Keratinocyte (primary cell): ENCODE data around the gene MAP3K5. TPM values are rescaled to one million over a fixed set of nuclear protein-coding genes. Genes with fewer than 3 reads are reported as not detected.

ENCODE experiments used
- DNase-seq: peaks from one replicate; pipeline ENCODE4 v3.0.0-alpha.2; 2011; ENCODE audit warnings: low read depth, missing footprints, low spot score
- FAIRE-seq: peaks from 2 replicates; lab custom pipeline; 2011; peaks lifted over from hg19 to GRCh38; lab: Jason Lieb, UNC
- H2AFZ ChIP-seq: 2 replicates; pipeline ENCODE4 v1.6.0; 2012; ENCODE audit warnings: low read length, control low read depth, inconsistent platforms; ENCODE audit not compliant: control insufficient read depth
- H3K27ac ChIP-seq: 2 replicates; pipeline ENCODE4 v1.5.1; 2011; ENCODE audit warnings: low read length; ENCODE audit not compliant: control insufficient read depth, insufficient read depth
- H3K27me3 ChIP-seq: 3 replicates; pipeline ENCODE4 v1.6.0; 2011; ENCODE audit warnings: low read length; ENCODE audit not compliant: control insufficient read depth, insufficient read depth; ENCODE audit errors: extremely low read depth
- H3K36me3 ChIP-seq, 2 experiments: 2 replicates in 1 of 2; 3 replicates in 1 of 2; pipeline ENCODE4 v1.5.1; 2011; ENCODE audit warnings: low read length in 2 of 2, mild to moderate bottlenecking in 1 of 2; ENCODE audit not compliant: control insufficient read depth in 2 of 2, insufficient read depth in 2 of 2; ENCODE audit errors: extremely low read depth in 1 of 2
- H3K4me1 ChIP-seq: 3 replicates; pipeline ENCODE4 v1.5.1; 2011; ENCODE audit warnings: low read length; ENCODE audit not compliant: control insufficient read depth, insufficient read depth; ENCODE audit errors: extremely low read depth
- H3K4me2 ChIP-seq: 3 replicates; pipeline ENCODE4 v1.6.0; 2011; ENCODE audit warnings: low read depth, low read length; ENCODE audit not compliant: control insufficient read depth, insufficient read depth; ENCODE audit errors: extremely low read depth
- H3K4me3 ChIP-seq, 3 experiments: fragments of 200-600 bp in 1 of 3; sonication (generic) in 1 of 3; 2 replicates in 2 of 3; 3 replicates in 1 of 3; pipeline ENCODE4 v1.5.1; 2011 to 2016; ENCODE audit warnings: low read length in 3 of 3, mild to moderate bottlenecking in 3 of 3, control low read depth in 2 of 3, inconsistent platforms in 1 of 3, low read depth in 1 of 3, mixed read lengths in 1 of 3, mixed run types in 1 of 3, moderate library complexity in 1 of 3; ENCODE audit not compliant: control insufficient read depth in 2 of 3, insufficient read depth in 2 of 3; ENCODE audit errors: extremely low read depth in 1 of 3
- H3K79me2 ChIP-seq: 2 replicates; pipeline ENCODE4 v1.6.0; 2012; ENCODE audit warnings: low read length; ENCODE audit not compliant: control insufficient read depth, insufficient read depth
- H3K9ac ChIP-seq: 3 replicates; pipeline ENCODE4 v1.6.0; 2011; ENCODE audit warnings: low read length; ENCODE audit not compliant: control insufficient read depth, insufficient read depth; ENCODE audit errors: extremely low read depth
- H3K9me1 ChIP-seq: 3 replicates; pipeline ENCODE4 v1.6.0; 2011; ENCODE audit warnings: low read length; ENCODE audit not compliant: control insufficient read depth, insufficient read depth; ENCODE audit errors: extremely low read depth
- H3K9me3 ChIP-seq: 2 replicates; pipeline ENCODE4 v1.5.1; 2012; ENCODE audit warnings: low read depth, low read length; ENCODE audit not compliant: control insufficient read depth
- H4K20me1 ChIP-seq: 3 replicates; pipeline ENCODE4 v1.6.0; 2011; ENCODE audit warnings: low read length; ENCODE audit not compliant: control insufficient read depth, insufficient read depth; ENCODE audit errors: extremely low read depth
- CTCF ChIP-seq, 3 experiments: IDR thresholded peaks in 1 of 3; conservative IDR thresholded peaks in 1 of 3; optimal IDR thresholded peaks in 1 of 3; 2 replicates in 2 of 3; 3 replicates in 1 of 3; pipeline versions ENCODE3 to v1.5.1; 2011; ENCODE audit warnings: low read length in 3 of 3, mild to moderate bottlenecking in 3 of 3, moderate library complexity in 2 of 3, control low read depth in 1 of 3, inconsistent platforms in 1 of 3; ENCODE audit not compliant: insufficient read depth in 2 of 3; ENCODE audit errors: extremely low read depth in 1 of 3
- EZH2 ChIP-seq: IDR thresholded peaks from one replicate; pipeline ENCODE4 v1.6.1; 2012; ENCODE audit warnings: inconsistent platforms, mild to moderate bottlenecking, low read length, moderate library complexity
- dilution Hi-C: fragments of 300-500 bp; cut with MboI; formaldehyde crosslinking; loops from one replicate; pipeline ENCODE4 v1.7.0; 2020; ENCODE audit warnings: low sequenced_read_pairs; ENCODE audit not compliant: extremely low pct_ligation_motif_present
- polyA plus RNA-seq, 5 experiments: library from polyadenylated mRNA; depleted of rRNA in 3 of 5; stranded (reverse) in 3 of 5; stranded (forward) in 1 of 5; unstranded in 1 of 5; fragments of >200 nt; gene quantifications; 1 replicate in 1 of 5; 2 replicates in 3 of 5; 3 replicates in 1 of 5; pipeline versions ENCODE4 v1.2.1 to v1.2.3, GENCODE V29; 2011 to 2012; ENCODE audit warnings: missing spikeins in 2 of 5, low read depth in 1 of 5, low replicate concordance in 1 of 5

The MAP3K5 gene
- polyA plus RNA-seq, 1 donor (not counting 4 experiments of a cell fraction or from before 2014, with no cell fraction given), result 3.4 TPM

- no peak overlapping the region for H2AFZ ChIP-seq
- FAIRE-seq, result no peak
- no peaks in the 10 kb centered on the region for H3K27me3 ChIP-seq
- H3K36me3 ChIP-seq, result no peaks in the 10 kb centered on the region
- H3K4me3 ChIP-seq, result no peak overlapping the region
- H4K20me1 ChIP-seq, result no peaks in the 10 kb centered on the region
- H3K9ac ChIP-seq, result no peak overlapping the region
- H3K27ac ChIP-seq, result no peak overlapping the region
- H3K4me2 ChIP-seq, result no peak overlapping the region
- peaks cover 13% of the 10 kb centered on the region for H3K4me1 ChIP-seq
- no peaks in the 10 kb centered on the region for H3K79me2 ChIP-seq
- DNase-seq, result no peak
- peaks cover 2% of the 10 kb centered on the region for H3K9me1 ChIP-seq
- TF ChIP-seq CTCF (optimal IDR thresholded peaks at IDR 0.05 in 1 of 3, IDR thresholded peaks at IDR 0.05 in 1 of 3, conservative IDR thresholded peaks at IDR 0.05 in 1 of 3; ENCODE audit: extremely low read depth in 1 of 3, insufficient read depth in 2 of 3, low read length in 3 of 3) (no peak), EZH2 (no peak)
- dilution Hi-C loops, result no loop called here
- H3K9me3 ChIP-seq, result no peaks in the 10 kb centered on the region
Measured at GRCh38 chr6:136706430-136706829, 85.8 kb downstream of the MAP3K5 start.

- no peak overlapping the region for H3K9ac ChIP-seq
- no peaks in the 10 kb centered on the region for H3K27me3 ChIP-seq
- DNase-seq, result no peak
- dilution Hi-C loops, result no loop called here
- TF ChIP-seq EZH2 (no peak), CTCF (optimal IDR thresholded peaks at IDR 0.05 in 1 of 3, IDR thresholded peaks at IDR 0.05 in 1 of 3, conservative IDR thresholded peaks at IDR 0.05 in 1 of 3; ENCODE audit: extremely low read depth in 1 of 3, insufficient read depth in 2 of 3, low read length in 3 of 3) (no peak)
- peaks cover 2% of the 10 kb centered on the region for H3K9me1 ChIP-seq
- no peak overlapping the region for H3K4me3 ChIP-seq
- H3K4me1 ChIP-seq, result peaks cover 20% of the 10 kb centered on the region
- no peaks in the 10 kb centered on the region for H4K20me1 ChIP-seq
- no peak overlapping the region for H2AFZ ChIP-seq
- no peaks in the 10 kb centered on the region for H3K79me2 ChIP-seq
- H3K4me2 ChIP-seq, result no peak overlapping the region
- no peaks in the 10 kb centered on the region for H3K36me3 ChIP-seq
- FAIRE-seq, result no peak
- H3K27ac ChIP-seq, result no peak overlapping the region
- no peaks in the 10 kb centered on the region for H3K9me3 ChIP-seq
Measured at GRCh38 chr6:136703331-136703865, 88.9 kb downstream of the MAP3K5 start.
